Stomach smooth muscle (tissue), 2 donors: ENCODE data around the gene LRMDA.

ENCODE experiments used
- H3K27ac ChIP-seq: one replicate; pipeline ENCODE4 v1.7.0; 2013; ENCODE audit warnings: mild to moderate bottlenecking, low read length, inconsistent platforms
- H3K27me3 ChIP-seq, 2 donors: one replicate each; pipeline ENCODE4 v1.7.0; 2013; ENCODE audit warnings: low read length in 2 of 2; ENCODE audit not compliant: insufficient read depth in 2 of 2, control insufficient read depth in 1 of 2
- H3K36me3 ChIP-seq, 2 donors: one replicate each; pipeline ENCODE4 v1.7.0; 2013; ENCODE audit warnings: low read length in 2 of 2; ENCODE audit not compliant: control insufficient read depth in 2 of 2, insufficient read depth in 2 of 2
- H3K4me1 ChIP-seq: one replicate; pipeline ENCODE4 v1.7.0; 2013; ENCODE audit warnings: low read length; ENCODE audit not compliant: control insufficient read depth, insufficient read depth
- H3K4me3 ChIP-seq, 2 donors: one replicate each; pipeline ENCODE4 v1.7.0; 2013; ENCODE audit warnings: low read length in 2 of 2
- H3K9ac ChIP-seq, 2 donors: one replicate each; pipeline ENCODE4 v1.7.0; 2013; ENCODE audit warnings: low read length in 2 of 2, mild to moderate bottlenecking in 1 of 2
- H3K9me3 ChIP-seq, 2 donors: one replicate each; pipeline ENCODE4 v1.7.0; 2013; ENCODE audit warnings: low read length in 2 of 2; ENCODE audit not compliant: control insufficient read depth in 2 of 2
- donor health status: healthy.
- donor health status: Pancreatic carcinoma.

Gene LRMDA

GRCh38 chr10:75828413-75828812 lies 397.0 kb downstream of the LRMDA start:
- no peaks in the 10 kb centered on the region for H3K27me3 ChIP-seq
- no peaks in the 10 kb centered on the region for H3K36me3 ChIP-seq
- H3K4me3 ChIP-seq: no peak overlapping the region
- no peak overlapping the region for H3K9ac ChIP-seq
- H3K27ac ChIP-seq: no peak overlapping the region
- H3K4me1 ChIP-seq: peaks cover 3% of the 10 kb centered on the region
- H3K9me3 ChIP-seq: no peaks in the 10 kb centered on the region

GRCh38 chr10:75836064-75836463 lies 404.6 kb downstream of the LRMDA start:
- no peaks in the 10 kb centered on the region for H3K4me1 ChIP-seq
- no peaks in the 10 kb centered on the region for H3K27me3 ChIP-seq
- H3K27ac ChIP-seq: no peak overlapping the region
- H3K4me3 ChIP-seq: no peak overlapping the region
- no peak overlapping the region for H3K9ac ChIP-seq
- no peaks in the 10 kb centered on the region for H3K36me3 ChIP-seq
- H3K9me3 ChIP-seq: no peaks in the 10 kb centered on the region

GRCh38 chr10:75838486-75838885 lies 407.1 kb downstream of the LRMDA start:
- no peak overlapping the region for H3K9ac ChIP-seq
- no peaks in the 10 kb centered on the region for H3K27me3 ChIP-seq
- no peaks in the 10 kb centered on the region for H3K9me3 ChIP-seq
- no peak overlapping the region for H3K4me3 ChIP-seq
- no peaks in the 10 kb centered on the region for H3K36me3 ChIP-seq
- no peaks in the 10 kb centered on the region for H3K4me1 ChIP-seq
- no peak overlapping the region for H3K27ac ChIP-seq

- H3K27me3 ChIP-seq: no peaks in the 10 kb centered on the region
- H3K4me3 ChIP-seq: no peak overlapping the region
- no peak overlapping the region for H3K27ac ChIP-seq
- no peaks in the 10 kb centered on the region for H3K4me1 ChIP-seq
- H3K9ac ChIP-seq: no peak overlapping the region
- no peaks in the 10 kb centered on the region for H3K9me3 ChIP-seq
- H3K36me3 ChIP-seq: no peaks in the 10 kb centered on the region
Observed at GRCh38 chr10:75839020-75839419, 407.6 kb downstream of the LRMDA start.

GRCh38 chr10:75841266-75841665 lies 409.8 kb downstream of the LRMDA start:
- Histone ChIP-seq H3K9ac (no peak overlapping the region), H3K27ac (no peak overlapping the region), H3K27me3 (no peaks in the 10 kb centered on the region), H3K4me3 (no peak overlapping the region), H3K36me3 (no peaks in the 10 kb centered on the region), H3K4me1 (peaks cover 4% of the 10 kb centered on the region), H3K9me3 (no peaks in the 10 kb centered on the region)

GRCh38 chr10:75845176-75845947 lies 413.9 kb downstream of the LRMDA start:
- H3K9me3 ChIP-seq: no peaks in the 10 kb centered on the region
- H3K4me1 ChIP-seq: peaks cover 4% of the 10 kb centered on the region

GRCh38 chr10:75847477-75847876 lies 416.1 kb downstream of the LRMDA start:
- H3K4me3 ChIP-seq: no peak overlapping the region
- H3K27me3 ChIP-seq: no peaks in the 10 kb centered on the region
- peaks cover 4% of the 10 kb centered on the region for H3K4me1 ChIP-seq
- H3K9ac ChIP-seq: no peak overlapping the region
- H3K27ac ChIP-seq: no peak overlapping the region
- no peaks in the 10 kb centered on the region for H3K9me3 ChIP-seq
- H3K36me3 ChIP-seq: no peaks in the 10 kb centered on the region

More at GRCh38 chr10:75845176-75845947, 413.9 kb downstream of the LRMDA start:
- H3K27ac ChIP-seq: no peak overlapping the region
- no peak overlapping the region for H3K4me3 ChIP-seq
- H3K36me3 ChIP-seq: no peaks in the 10 kb centered on the region
- no peak overlapping the region for H3K9ac ChIP-seq
- H3K27me3 ChIP-seq: no peaks in the 10 kb centered on the region

GRCh38 chr10:75851580-75852345 lies 420.3 kb downstream of the LRMDA start:
- Histone ChIP-seq H3K9ac (no peak overlapping the region), H3K27me3 (no peaks in the 10 kb centered on the region), H3K4me3 (no peak overlapping the region), H3K36me3 (no peaks in the 10 kb centered on the region), H3K4me1 (no peaks in the 10 kb centered on the region), H3K27ac (no peak overlapping the region), H3K9me3 (no peaks in the 10 kb centered on the region)

- Histone ChIP-seq H3K4me3 (no peak overlapping the region), H3K9me3 (no peaks in the 10 kb centered on the region), H3K9ac (no peak overlapping the region), H3K36me3 (no peaks in the 10 kb centered on the region), H3K27me3 (no peaks in the 10 kb centered on the region), H3K4me1 (no peaks in the 10 kb centered on the region), H3K27ac (no peak overlapping the region)
Observed at GRCh38 chr10:75852851-75853484, 421.5 kb downstream of the LRMDA start.

- Histone ChIP-seq H3K9me3 (no peaks in the 10 kb centered on the region), H3K27me3 (no peaks in the 10 kb centered on the region), H3K36me3 (no peaks in the 10 kb centered on the region), H3K27ac (no peak overlapping the region), H3K4me3 (no peak overlapping the region), H3K4me1 (no peaks in the 10 kb centered on the region), H3K9ac (no peak overlapping the region)
Observed at GRCh38 chr10:75857269-75857846, 425.9 kb downstream of the LRMDA start.
